MCF 10A (cell line): ENCODE measurements around the gene SPATS2. TPM values are rescaled to one million over a fixed set of nuclear protein-coding genes. Genes with fewer than 3 reads are reported as not detected.
"Not testable (repeated sequence)": the region's sequence is repeated elsewhere in the genome, so short reads cannot be mapped to it uniquely, and the experiment has no call there.

Experiments used
- BruUV-seq: library from RNA; stranded (reverse); fragments of 400-500 nt; replicated peaks from 2 replicates; lab custom pipeline; 2021; lab: Mats Ljungman, UMichigan
- CTCF ChIA-PET: fragments of 300-600 bp; sonication (Branson Sonifier 250); formaldehyde crosslinking; extraction: SDS; loops from one replicate; lab custom pipeline; 2021; ENCODE audit warnings: antibody characterized with exemption, inconsistent platforms; lab: Yijun Ruan, JAX
- POLR2A ChIA-PET: fragments of 300-600, 350-650 bp; sonication (Branson Sonifier 250); formaldehyde crosslinking; extraction: SDS; loops from one replicate; lab custom pipeline; 2020; ENCODE audit warnings: antibody characterized with exemption, inconsistent platforms; lab: Yijun Ruan, JAX
- DNase-seq: peaks from one replicate; pipeline ENCODE4 v3.0.0-alpha.2; 2018; ENCODE audit not compliant: unreplicated experiment
- H3K27ac Mint-ChIP-seq: one replicate; pipeline ENCODE4 v1.8.0; 2022; ENCODE audit warnings: mild to moderate bottlenecking, low read depth, mixed read lengths; ENCODE audit not compliant: unreplicated experiment
- H3K27me3 Mint-ChIP-seq: one replicate; pipeline ENCODE4 v1.8.0; 2022; ENCODE audit warnings: mixed read lengths; ENCODE audit not compliant: insufficient read depth, unreplicated experiment
- H3K36me3 Mint-ChIP-seq: one replicate; pipeline ENCODE4 v1.8.0; 2022; ENCODE audit warnings: mild to moderate bottlenecking, moderate library complexity, mixed read lengths; ENCODE audit not compliant: insufficient read depth, unreplicated experiment
- H3K4me1 Mint-ChIP-seq: one replicate; pipeline ENCODE4 v1.8.0; 2022; ENCODE audit warnings: mixed read lengths; ENCODE audit not compliant: insufficient read depth, unreplicated experiment
- H3K4me3 Mint-ChIP-seq: one replicate; pipeline ENCODE4 v1.8.0; 2022; ENCODE audit warnings: mild to moderate bottlenecking, moderate library complexity, mixed read lengths; ENCODE audit not compliant: unreplicated experiment
- H3K9me3 Mint-ChIP-seq: one replicate; pipeline ENCODE4 v1.8.0; 2022; ENCODE audit warnings: mixed read lengths; ENCODE audit not compliant: unreplicated experiment
- intact Hi-C: fragments of 100-400 bp; cut with micrococcal nuclease; formaldehyde crosslinking; loops from 2 replicates; pipeline ENCODE4 v1.14.1; 2022
- total RNA-seq: library from RNA; stranded (reverse); gene quantifications from 2 replicates; pipeline ENCODE4 v1.2.3, GENCODE V29; 2022
- TF ChIP-seq, protein P1 (sequence below): fragments of 200-600 bp; IDR thresholded peaks from one replicate; pipeline ENCODE4 v1.8.0; 2022; ENCODE audit warnings: antibody characterized with exemption, mild to moderate bottlenecking; ENCODE audit not compliant: unreplicated experiment

The SPATS2 gene
- total RNA-seq, 1 experiment from 2014 or later, result 26.0 TPM

GRCh38 chr12:49432616-49433015 is 65.4 kb downstream of the SPATS2 start:
- H3K27me3 Mint-ChIP-seq, result no peaks in the 10 kb centered on the region
- H3K36me3 Mint-ChIP-seq, result no peaks in the 10 kb centered on the region
- DNase-seq, result no peak
- no TSS peak for BruUV-seq
- TF ChIP-seq, protein P1, sequence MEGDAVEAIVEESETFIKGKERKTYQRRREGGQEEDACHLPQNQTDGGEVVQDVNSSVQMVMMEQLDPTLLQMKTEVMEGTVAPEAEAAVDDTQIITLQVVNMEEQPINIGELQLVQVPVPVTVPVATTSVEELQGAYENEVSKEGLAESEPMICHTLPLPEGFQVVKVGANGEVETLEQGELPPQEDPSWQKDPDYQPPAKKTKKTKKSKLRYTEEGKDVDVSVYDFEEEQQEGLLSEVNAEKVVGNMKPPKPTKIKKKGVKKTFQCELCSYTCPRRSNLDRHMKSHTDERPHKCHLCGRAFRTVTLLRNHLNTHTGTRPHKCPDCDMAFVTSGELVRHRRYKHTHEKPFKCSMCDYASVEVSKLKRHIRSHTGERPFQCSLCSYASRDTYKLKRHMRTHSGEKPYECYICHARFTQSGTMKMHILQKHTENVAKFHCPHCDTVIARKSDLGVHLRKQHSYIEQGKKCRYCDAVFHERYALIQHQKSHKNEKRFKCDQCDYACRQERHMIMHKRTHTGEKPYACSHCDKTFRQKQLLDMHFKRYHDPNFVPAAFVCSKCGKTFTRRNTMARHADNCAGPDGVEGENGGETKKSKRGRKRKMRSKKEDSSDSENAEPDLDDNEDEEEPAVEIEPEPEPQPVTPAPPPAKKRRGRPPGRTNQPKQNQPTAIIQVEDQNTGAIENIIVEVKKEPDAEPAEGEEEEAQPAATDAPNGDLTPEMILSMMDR, result no peak
- peaks cover 7% of the 10 kb centered on the region for H3K9me3 Mint-ChIP-seq
- ChIA-PET POLR2A (interaction anchor here (0.7 kb wide), 1 partner anchor 58 kb away, joined by 3 read pairs; no protein-coding TSS in a partner anchor), CTCF (interaction anchor here (0.7 to 1.2 kb wide), 4 partner anchors 15 to 82 kb away, joined by 3 to 5 read pairs (median 3); no protein-coding TSS in a partner anchor)
- no peak overlapping the region for H3K27ac Mint-ChIP-seq
- H3K4me1 Mint-ChIP-seq, result peaks cover 5% of the 10 kb centered on the region
- intact Hi-C loops, result no loop called here
- H3K4me3 Mint-ChIP-seq, result no peak overlapping the region

GRCh38 chr12:49436799-49437198 is 69.5 kb downstream of the SPATS2 start:
- DNase-seq, POLR2A ChIA-PET, H3K27me3 Mint-ChIP-seq, BruUV-seq, intact Hi-C loops, H3K9me3 Mint-ChIP-seq, H3K4me1 Mint-ChIP-seq, H3K36me3 Mint-ChIP-seq, CTCF ChIA-PET, H3K4me3 Mint-ChIP-seq, H3K27ac Mint-ChIP-seq: not testable (repeated sequence)

GRCh38 chr12:49439042-49439441 is 71.8 kb downstream of the SPATS2 start:
- DNase-seq, result no peak
- POLR2A ChIA-PET, result no interaction called here
- H3K9me3 Mint-ChIP-seq, result peaks cover 7% of the 10 kb centered on the region
- H3K4me1 Mint-ChIP-seq, result no peaks in the 10 kb centered on the region
- intact Hi-C loops, result no loop called here
- H3K27me3 Mint-ChIP-seq, result no peaks in the 10 kb centered on the region
- CTCF ChIA-PET, result no interaction called here
- peaks cover 14% of the 10 kb centered on the region for H3K36me3 Mint-ChIP-seq
- no peak overlapping the region for H3K27ac Mint-ChIP-seq
- no TSS peak for BruUV-seq
- H3K4me3 Mint-ChIP-seq, result no peak overlapping the region
- TF ChIP-seq, protein P1, result no peak

GRCh38 chr12:49440035-49440434 is 72.8 kb downstream of the SPATS2 start:
- POLR2A ChIA-PET, result no interaction called here
- CTCF ChIA-PET, result no interaction called here
- no peaks in the 10 kb centered on the region for H3K4me1 Mint-ChIP-seq
- H3K27ac Mint-ChIP-seq, result no peak overlapping the region
- intact Hi-C loops, result no loop called here
- H3K36me3 Mint-ChIP-seq, result peaks cover 14% of the 10 kb centered on the region
- H3K27me3 Mint-ChIP-seq, result no peaks in the 10 kb centered on the region
- DNase-seq, result no peak
- TF ChIP-seq, protein P1, result no peak
- H3K4me3 Mint-ChIP-seq, result no peak overlapping the region
- H3K9me3 Mint-ChIP-seq, result no peaks in the 10 kb centered on the region
- no TSS peak for BruUV-seq

DNA sequence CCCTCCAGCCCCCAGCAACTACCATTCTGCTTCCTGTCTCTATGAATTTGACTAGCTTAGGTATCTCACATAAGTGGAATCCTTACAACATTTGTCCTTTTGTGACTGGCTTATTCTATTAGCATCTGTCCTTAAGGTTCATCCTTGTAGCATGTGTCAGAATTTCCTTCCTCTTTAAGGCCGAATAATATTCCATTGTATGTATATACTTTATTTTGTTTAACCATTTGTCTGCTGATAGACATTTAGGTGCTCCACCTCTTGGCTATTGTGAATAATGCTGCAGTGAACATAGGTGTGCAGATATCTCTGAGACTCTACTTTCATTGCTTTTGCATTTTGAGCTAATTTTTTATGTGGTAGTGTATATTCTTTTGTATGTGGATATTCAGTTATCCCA is 75.7 kb downstream of the SPATS2 start:
- intact Hi-C loops, result no loop called here
- BruUV-seq, result no TSS peak
- Mint-ChIP-seq H3K36me3 (peaks cover 19% of the 10 kb centered on the region), H3K27me3 (no peaks in the 10 kb centered on the region), H3K4me1 (no peaks in the 10 kb centered on the region), H3K4me3 (no peak overlapping the region), H3K27ac (peak overlapping the region; percentile 4), H3K9me3 (no peaks in the 10 kb centered on the region)
- ChIA-PET CTCF (no interaction called here), POLR2A (interaction anchor here (1.2 kb wide), 1 partner anchor 76 kb away, joined by 3 read pairs; no protein-coding TSS in a partner anchor)
- no peak for DNase-seq
- TF ChIP-seq, protein P1, result no peak
